Tibial artery (tissue), 4 donors: ENCODE measurements around the gene IKBIP.
A peak's percentile ranks its signal among the peaks of the same experiment; 100 is the strongest.
"Not testable (repeated sequence)": the region's sequence is repeated elsewhere in the genome, so short reads cannot be mapped to it uniquely, and the experiment has no call there.

ENCODE experiments used
- DNase-seq, 2 donors: peaks; one replicate each; pipeline ENCODE4 v3.0.0-alpha.2; 2019
- H3K27ac ChIP-seq, 2 donors: fragments of 200-600 bp; sonication (generic) in 1 of 2; 1 replicate in 1 of 2; 2 replicates in 1 of 2; pipeline ENCODE4 v1.5.1; 2018 to 2019; ENCODE audit warnings: mild to moderate bottlenecking in 1 of 2
- H3K27me3 ChIP-seq, 2 donors: fragments of 200-600 bp; sonication (generic) in 1 of 2; one replicate each; pipeline versions ENCODE4 v1.5.1 to v1.6.0; 2016 to 2019
- H3K36me3 ChIP-seq, 3 donors: fragments of 200-600 bp; sonication (generic) in 2 of 3; one replicate each; pipeline ENCODE4 v1.5.1; 2016 to 2019; ENCODE audit warnings: mild to moderate bottlenecking in 2 of 3
- H3K4me1 ChIP-seq, 4 donors: fragments of 200-600 bp; sonication (generic) in 2 of 4; 1 replicate in 3 of 4; 2 replicates in 1 of 4; pipeline ENCODE4 v1.5.1; 2016 to 2019
- H3K4me3 ChIP-seq, 2 donors: fragments of 200-600 bp; sonication (generic) in 1 of 2; 1 replicate in 1 of 2; 2 replicates in 1 of 2; pipeline ENCODE4 v1.5.1; 2018 to 2019; ENCODE audit warnings: mild to moderate bottlenecking in 2 of 2
- H3K9me3 ChIP-seq, 3 donors: fragments of 200-600 bp; sonication (generic) in 1 of 3; one replicate each; pipeline ENCODE4 v1.5.1; 2016 to 2019
- intact Hi-C: fragments of 100-400 bp; cut with DNase I; formaldehyde crosslinking; loops from one replicate; pipeline ENCODE4 v1.15.0; 2023; ENCODE audit warnings: low total_unique reads
- TF ChIP-seq, protein P1 (sequence below), 2 experiments: fragments of 200-600 bp in 1 of 2; fragments of 450-650 bp in 1 of 2; IDR thresholded peaks; one replicate each; pipeline ENCODE4 v1.5.1; 2017 to 2019; ENCODE audit warnings: antibody characterized with exemption in 2 of 2, mild to moderate bottlenecking in 1 of 2, moderate library complexity in 1 of 2

IKBIP gene

DNA sequence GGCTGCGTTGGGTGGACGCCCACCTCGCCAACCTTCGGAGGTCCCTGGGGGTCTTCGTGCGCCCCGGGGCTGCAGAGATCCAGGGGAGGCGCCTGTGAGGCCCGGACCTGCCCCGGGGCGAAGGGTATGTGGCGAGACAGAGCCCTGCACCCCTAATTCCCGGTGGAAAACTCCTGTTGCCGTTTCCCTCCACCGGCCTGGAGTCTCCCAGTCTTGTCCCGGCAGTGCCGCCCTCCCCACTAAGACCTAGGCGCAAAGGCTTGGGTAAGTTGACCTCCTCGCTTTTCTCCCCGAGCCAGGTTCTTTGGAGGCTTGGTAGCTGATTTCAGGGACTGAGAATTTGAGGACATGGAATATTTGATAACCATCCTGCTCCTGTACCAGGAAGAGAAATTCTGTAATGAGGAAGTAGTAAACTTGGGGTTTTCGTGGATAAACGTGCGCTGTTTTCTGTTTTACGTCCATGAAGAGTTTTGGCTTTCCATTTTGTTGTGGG, 1.0 kb upstream of the IKBIP start:
- TF ChIP-seq, protein P1, sequence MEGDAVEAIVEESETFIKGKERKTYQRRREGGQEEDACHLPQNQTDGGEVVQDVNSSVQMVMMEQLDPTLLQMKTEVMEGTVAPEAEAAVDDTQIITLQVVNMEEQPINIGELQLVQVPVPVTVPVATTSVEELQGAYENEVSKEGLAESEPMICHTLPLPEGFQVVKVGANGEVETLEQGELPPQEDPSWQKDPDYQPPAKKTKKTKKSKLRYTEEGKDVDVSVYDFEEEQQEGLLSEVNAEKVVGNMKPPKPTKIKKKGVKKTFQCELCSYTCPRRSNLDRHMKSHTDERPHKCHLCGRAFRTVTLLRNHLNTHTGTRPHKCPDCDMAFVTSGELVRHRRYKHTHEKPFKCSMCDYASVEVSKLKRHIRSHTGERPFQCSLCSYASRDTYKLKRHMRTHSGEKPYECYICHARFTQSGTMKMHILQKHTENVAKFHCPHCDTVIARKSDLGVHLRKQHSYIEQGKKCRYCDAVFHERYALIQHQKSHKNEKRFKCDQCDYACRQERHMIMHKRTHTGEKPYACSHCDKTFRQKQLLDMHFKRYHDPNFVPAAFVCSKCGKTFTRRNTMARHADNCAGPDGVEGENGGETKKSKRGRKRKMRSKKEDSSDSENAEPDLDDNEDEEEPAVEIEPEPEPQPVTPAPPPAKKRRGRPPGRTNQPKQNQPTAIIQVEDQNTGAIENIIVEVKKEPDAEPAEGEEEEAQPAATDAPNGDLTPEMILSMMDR (IDR thresholded peaks at IDR 0.05): no peak
- intact Hi-C loops: no loop called here
- no peaks in the 10 kb centered on the region for H3K27me3 ChIP-seq
- H3K27ac ChIP-seq: peak overlapping the region; percentile 90 to 96
- H3K9me3 ChIP-seq: no peaks in the 10 kb centered on the region
- peak in 1 of 2 donors; percentile 24 for DNase-seq
- H3K36me3 ChIP-seq: peaks cover 13 to 17% (median 16%) of the 10 kb centered on the region in 3 donors
- peak overlapping the region; percentile 97 to 99 for H3K4me3 ChIP-seq
- peaks cover 0 to 26% (median 9%) of the 10 kb centered on the region in 4 donors for H3K4me1 ChIP-seq

DNA sequence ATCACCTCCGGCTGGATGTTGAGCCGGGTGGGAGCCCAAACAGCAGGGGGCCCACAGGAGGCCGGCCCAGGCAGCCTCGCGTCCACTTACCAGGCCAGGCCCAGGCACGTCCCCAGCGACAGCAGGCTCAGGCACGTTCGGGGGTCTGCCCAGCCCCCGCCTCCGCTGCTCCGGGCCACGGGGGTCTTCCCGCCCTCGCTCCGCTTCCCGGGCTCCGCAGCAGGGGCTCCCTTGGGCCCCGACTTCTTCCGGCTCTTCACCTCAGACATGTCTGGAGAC, 216 bp downstream of the IKBIP start:
- intact Hi-C loops: loop anchor here (5.0 kb wide), 1 partner anchor 57 kb away; no protein-coding TSS in a partner anchor
- H3K4me1 ChIP-seq: peaks cover 0 to 26% (median 9%) of the 10 kb centered on the region in 4 donors
- no peaks in the 10 kb centered on the region for H3K9me3 ChIP-seq
- no peaks in the 10 kb centered on the region for H3K27me3 ChIP-seq
- peak overlapping the region; percentile 97 to 99 for H3K4me3 ChIP-seq
- peaks cover 2 to 8% (median 4%) of the 10 kb centered on the region in 3 donors for H3K36me3 ChIP-seq
- DNase-seq: peak in 1 of 2 donors; percentile 24
- TF ChIP-seq, protein P1 (IDR thresholded peaks at IDR 0.05): no peak
- peak overlapping the region; percentile 90 to 96 for H3K27ac ChIP-seq

DNA sequence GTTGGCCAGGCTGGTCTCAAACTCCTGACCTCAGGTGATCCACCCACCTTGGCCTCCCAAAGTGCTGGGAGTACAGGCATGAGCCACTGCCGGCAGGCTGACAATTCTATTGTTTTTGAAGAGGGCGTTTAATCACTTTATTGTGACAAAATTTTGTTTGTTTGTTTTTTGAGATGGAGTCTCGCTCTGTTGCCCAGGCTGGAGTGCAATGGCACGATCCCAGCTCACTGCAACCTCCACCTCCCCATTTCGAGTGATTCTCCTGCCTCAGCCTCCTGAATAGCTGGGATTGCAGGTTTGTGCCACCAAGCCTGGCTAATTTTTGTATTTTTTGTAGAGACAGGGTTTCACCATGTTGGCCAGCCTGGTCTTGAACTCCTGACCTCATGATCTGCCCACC, 1.8 kb downstream of the IKBIP start:
- not testable (repeated sequence) for H3K27ac ChIP-seq, H3K36me3 ChIP-seq, H3K9me3 ChIP-seq, H3K27me3 ChIP-seq, H3K4me3 ChIP-seq, DNase-seq
- intact Hi-C loops: loop anchor here (5.0 kb wide), 1 partner anchor 56 kb away; no protein-coding TSS in a partner anchor
- H3K4me1 ChIP-seq: peaks cover 0 to 26% (median 9%) of the 10 kb centered on the region in 4 donors

DNA sequence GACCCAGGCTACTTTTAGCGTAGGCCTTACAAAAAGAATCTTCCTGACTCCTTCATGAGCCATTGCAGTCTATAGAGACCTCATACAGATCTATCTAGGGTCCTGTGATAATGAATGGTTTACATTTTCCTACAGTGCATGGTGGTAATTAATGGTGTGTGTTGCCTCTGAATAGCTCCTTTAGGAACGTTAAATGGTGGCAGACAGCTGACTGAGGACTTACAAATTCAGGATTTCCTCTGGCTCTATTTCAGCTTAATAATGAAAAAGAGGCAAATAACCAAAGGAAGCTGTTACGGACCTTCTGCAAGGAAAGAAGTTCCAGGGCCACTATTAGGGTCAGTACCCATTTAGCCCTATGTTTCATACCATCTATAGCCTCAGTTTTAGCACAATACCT, 5.1 kb downstream of the IKBIP start:
- intact Hi-C loops: no loop called here
- TF ChIP-seq, protein P1 (IDR thresholded peaks at IDR 0.05): no peak
- no peak for DNase-seq
- Histone ChIP-seq H3K36me3 (no peaks in the 10 kb centered on the region), H3K27me3 (no peaks in the 10 kb centered on the region), H3K27ac (no peak overlapping the region), H3K4me3 (no peak overlapping the region), H3K4me1 (peaks cover 0 to 12% (median 0%) of the 10 kb centered on the region in 4 donors), H3K9me3 (no peaks in the 10 kb centered on the region)

DNA sequence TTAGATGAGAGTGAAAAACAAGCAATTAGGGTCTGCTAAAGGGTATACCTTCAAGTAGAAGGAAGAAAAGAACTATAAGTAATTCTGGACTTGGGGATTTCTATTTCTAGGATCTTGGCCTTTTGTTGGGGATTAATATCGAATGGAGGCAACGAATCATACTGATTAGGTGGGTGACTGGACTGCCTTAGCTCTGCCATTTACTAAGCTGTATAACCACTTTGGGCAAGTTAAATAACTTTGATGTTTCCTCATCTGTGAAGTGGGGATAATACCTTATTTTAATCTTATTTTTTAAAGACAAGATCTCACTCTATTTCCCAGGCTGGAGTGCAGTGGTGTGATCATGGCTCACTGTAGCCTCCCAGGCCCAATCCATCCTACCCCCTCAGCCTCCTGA, 6.6 kb downstream of the IKBIP start:
- no peaks in the 10 kb centered on the region for H3K27me3 ChIP-seq
- H3K4me1 ChIP-seq: peaks cover 0 to 5% (median 0%) of the 10 kb centered on the region in 4 donors
- no peaks in the 10 kb centered on the region for H3K9me3 ChIP-seq

DNA sequence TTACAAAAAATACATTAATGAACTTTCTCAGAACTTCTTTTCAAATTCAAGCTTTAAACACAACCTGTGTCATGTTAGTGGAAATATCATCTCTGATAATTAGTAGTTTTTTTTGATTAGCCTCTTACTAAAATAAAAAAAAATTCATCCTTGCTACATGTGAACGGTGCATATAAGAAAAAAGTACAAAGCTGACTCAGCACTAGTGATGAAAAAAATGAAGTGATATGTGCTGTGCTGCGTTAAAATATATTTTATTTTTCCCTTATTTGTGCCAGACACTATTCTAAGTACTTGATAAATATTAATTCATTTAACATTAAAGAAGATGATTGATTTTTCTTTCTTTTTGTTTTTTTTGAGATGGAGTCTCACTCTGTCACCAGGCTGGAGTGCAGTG, 7.5 kb downstream of the IKBIP start:
- intact Hi-C loops: no loop called here
- H3K27me3 ChIP-seq: no peaks in the 10 kb centered on the region
- no peak overlapping the region for H3K4me3 ChIP-seq
- no peaks in the 10 kb centered on the region for H3K36me3 ChIP-seq
- no peaks in the 10 kb centered on the region for H3K9me3 ChIP-seq
- TF ChIP-seq, protein P1 (IDR thresholded peaks at IDR 0.05): no peak
- H3K27ac ChIP-seq: no peak overlapping the region
- no peak for DNase-seq
- no peaks in the 10 kb centered on the region for H3K4me1 ChIP-seq

More for the DNA sequence above, 6.6 kb downstream of the IKBIP start:
- TF ChIP-seq, protein P1 (IDR thresholded peaks at IDR 0.05): no peak
- Histone ChIP-seq H3K36me3 (no peaks in the 10 kb centered on the region), H3K27ac (no peak overlapping the region), H3K4me3 (no peak overlapping the region)
- DNase-seq: no peak
- intact Hi-C loops: no loop called here
